NB4 (cell line): ENCODE measurements around the gene USP10.
"Not testable (repeated sequence)": the region's sequence is repeated elsewhere in the genome, so short reads cannot be mapped to it uniquely, and the experiment has no call there.

Source experiments
- MAX ChIP-seq: IDR thresholded peaks from 2 replicates; pipeline ENCODE4 v1.6.1; 2011; ENCODE audit warnings: low read depth, low read length
- POLR2A ChIP-seq: IDR thresholded peaks from 2 replicates; pipeline ENCODE4 v1.6.1; 2011; ENCODE audit warnings: mild to moderate bottlenecking; ENCODE audit not compliant: insufficient read length; ENCODE audit errors: extremely low read depth
- TF ChIP-seq, protein P1 (sequence below): IDR thresholded peaks from one replicate; pipeline ENCODE4 v1.5.1; 2012; ENCODE audit warnings: low read depth, low read length

- TF ChIP-seq, protein P1, sequence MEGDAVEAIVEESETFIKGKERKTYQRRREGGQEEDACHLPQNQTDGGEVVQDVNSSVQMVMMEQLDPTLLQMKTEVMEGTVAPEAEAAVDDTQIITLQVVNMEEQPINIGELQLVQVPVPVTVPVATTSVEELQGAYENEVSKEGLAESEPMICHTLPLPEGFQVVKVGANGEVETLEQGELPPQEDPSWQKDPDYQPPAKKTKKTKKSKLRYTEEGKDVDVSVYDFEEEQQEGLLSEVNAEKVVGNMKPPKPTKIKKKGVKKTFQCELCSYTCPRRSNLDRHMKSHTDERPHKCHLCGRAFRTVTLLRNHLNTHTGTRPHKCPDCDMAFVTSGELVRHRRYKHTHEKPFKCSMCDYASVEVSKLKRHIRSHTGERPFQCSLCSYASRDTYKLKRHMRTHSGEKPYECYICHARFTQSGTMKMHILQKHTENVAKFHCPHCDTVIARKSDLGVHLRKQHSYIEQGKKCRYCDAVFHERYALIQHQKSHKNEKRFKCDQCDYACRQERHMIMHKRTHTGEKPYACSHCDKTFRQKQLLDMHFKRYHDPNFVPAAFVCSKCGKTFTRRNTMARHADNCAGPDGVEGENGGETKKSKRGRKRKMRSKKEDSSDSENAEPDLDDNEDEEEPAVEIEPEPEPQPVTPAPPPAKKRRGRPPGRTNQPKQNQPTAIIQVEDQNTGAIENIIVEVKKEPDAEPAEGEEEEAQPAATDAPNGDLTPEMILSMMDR = not testable (repeated sequence)
- TF ChIP-seq POLR2A, MAX: not testable (repeated sequence)
Observed at GRCh38 chr16:84693869-84694268, 5.9 kb upstream of the USP10 start.
